NCI-H226 (cell line): Measurements from ENCODE around the gene PFDN1.
A peak's percentile ranks its signal among the peaks of the same experiment; 100 is the strongest.

Source experiments
- DNase-seq: peaks from one replicate; pipeline ENCODE4 v3.0.0-alpha.2; 2015

PFDN1 gene

GRCh38 chr5:140327589-140327988 is 24.7 kb upstream of the PFDN1 start:
- no peak for DNase-seq

DNA sequence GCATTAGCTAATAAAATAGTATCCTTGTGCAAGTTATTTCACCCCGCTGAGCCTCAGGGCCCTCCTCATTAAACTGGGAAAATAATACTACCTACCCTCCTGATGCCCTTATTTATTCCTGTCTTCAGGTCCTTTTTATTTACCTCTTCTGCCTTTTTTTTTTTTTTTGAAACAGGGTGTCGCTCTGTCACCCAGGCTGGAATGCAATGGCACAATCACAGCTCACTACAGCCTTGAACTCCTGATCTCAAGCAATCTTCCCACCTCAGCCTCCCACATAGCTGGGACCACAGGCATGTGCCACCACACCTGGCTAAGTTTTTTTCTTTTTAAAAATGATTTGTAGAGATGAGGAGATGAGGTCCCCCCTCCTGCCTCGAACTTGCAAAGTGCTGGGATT is 22.6 kb upstream of the PFDN1 start:
- DNase-seq: no peak

DNA sequence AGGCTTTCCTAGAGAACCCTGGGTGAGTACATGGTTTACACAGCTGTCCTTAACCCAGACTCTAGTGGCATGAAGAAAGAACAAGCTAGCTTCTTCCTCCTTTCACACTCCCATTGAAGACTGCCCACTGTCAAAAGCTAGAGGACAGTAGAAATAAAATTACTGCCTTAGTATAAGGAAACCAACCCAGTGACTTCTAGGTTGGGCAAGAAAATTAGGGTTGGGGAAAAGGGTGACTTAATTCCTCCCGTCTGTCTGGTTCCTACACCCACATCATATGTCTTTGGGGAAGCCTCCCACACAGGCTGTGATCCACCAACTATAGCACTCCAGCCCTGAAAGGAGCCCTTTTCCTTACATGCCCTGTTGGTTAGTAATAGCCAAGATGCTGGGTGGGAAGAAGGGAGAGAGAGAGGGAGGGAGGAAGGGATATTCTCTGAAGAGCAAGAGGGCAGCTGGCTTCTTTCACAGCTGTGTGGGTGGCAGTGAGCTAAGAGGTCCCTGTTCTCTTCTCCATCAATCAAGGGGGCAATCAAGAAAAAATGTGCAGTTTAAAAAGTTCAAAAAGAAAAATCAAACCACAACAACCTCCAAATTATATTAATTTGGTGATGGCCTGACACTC is 21.8 kb upstream of the PFDN1 start:
- DNase-seq: peak; percentile 85

- no peak for DNase-seq
These were observed 21.2 kb upstream of the PFDN1 start for GRCh38 chr5:140324041-140324600.

DNA sequence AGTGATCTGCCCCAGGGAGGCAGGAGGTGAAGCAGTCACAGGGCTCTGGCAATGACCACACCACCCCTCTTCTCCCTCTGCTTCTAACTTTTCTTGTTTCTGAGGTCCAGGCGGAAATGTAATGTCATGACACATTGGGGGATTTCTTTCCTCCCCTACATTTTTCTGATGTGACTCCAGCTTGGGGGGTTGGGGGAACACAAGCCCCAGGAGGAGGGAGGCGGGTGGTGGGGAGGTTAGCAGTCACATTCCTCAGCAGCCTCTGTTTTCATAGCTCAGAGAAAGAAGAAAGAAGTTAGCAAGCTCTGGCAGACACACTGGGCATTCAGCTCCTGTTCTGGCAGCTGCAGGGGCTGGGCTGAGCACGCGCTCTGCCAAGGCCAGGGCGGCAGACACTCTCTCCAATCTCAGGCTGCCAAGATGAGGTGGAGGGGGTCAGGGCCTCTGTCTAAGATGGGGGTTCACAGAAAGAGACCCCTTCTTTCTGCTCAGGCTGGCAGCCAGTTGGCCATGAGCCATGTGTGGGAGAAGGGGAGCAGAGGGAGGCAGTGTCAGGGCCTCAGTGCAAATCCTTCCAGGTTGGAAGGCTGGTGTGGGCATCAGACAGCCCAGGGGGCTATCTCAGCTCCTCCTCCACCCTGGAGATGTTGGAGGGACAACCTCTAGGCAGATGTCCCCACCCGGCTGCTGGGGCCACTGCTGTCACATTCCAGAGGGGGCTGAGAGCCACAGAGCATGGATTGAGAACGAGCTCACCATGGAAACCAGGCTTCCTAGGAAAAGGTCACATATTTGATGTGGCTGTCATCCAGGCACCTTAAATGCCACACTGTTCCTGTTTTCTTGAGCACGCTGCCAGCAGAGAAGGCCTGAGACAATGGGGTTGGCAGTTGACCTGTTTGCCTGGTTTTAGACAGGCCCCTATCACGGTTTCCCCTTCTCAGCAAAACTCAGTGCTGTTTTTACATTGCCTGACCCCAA is 20.1 kb upstream of the PFDN1 start:
- DNase-seq: peak; percentile 96

GRCh38 chr5:140321796-140322195 is 18.9 kb upstream of the PFDN1 start:
- DNase-seq: no peak

GRCh38 chr5:140319833-140320232 is 16.9 kb upstream of the PFDN1 start:
- DNase-seq: no peak

DNA sequence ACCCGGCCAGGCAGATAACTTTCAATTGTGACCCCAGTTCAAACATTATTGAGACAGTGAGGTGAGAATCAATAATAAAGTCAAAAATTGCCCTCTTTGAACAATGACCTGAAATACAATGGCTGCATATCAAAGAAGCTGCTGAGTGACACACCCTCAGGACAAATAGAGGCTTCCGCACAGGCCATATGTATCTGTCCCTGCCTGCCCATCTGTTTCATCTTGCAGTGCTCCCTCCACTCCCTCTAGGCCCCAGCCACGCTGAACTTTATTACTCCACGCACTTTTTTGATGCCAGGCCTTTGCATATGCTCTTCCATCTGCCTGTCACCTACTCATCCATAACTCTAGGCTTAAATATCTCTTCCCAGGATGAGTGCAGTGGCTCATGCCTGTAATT is 15.9 kb upstream of the PFDN1 start:
- no peak for DNase-seq

DNA sequence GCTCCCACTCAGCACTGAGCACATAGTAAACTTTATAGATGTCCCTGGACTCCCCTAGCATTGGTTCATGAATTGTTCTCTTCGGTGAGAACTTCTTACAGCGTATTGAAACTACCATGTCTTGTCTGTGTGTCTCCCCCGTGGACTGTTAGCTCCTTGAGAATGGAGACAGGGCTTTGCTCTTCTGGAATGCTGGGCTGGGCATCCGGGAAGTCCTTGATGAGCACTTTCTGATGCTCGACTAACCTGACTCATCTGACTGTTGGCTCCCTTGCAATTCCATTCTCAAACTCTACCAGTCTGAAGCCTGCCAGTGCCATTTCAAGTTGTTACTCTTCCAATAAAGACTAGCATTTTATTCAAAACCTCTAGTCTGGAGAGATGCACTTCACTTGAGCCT is 15.0 kb upstream of the PFDN1 start:
- DNase-seq: peak; percentile 87

- no peak for DNase-seq
These were observed 9.9 kb upstream of the PFDN1 start for GRCh38 chr5:140312791-140313189.

GRCh38 chr5:140312067-140312790 is 9.3 kb upstream of the PFDN1 start:
- peak; percentile 73 for DNase-seq

- DNase-seq: peak; percentile 91
These were observed 8.1 kb upstream of the PFDN1 start for GRCh38 chr5:140311011-140311467.

DNA sequence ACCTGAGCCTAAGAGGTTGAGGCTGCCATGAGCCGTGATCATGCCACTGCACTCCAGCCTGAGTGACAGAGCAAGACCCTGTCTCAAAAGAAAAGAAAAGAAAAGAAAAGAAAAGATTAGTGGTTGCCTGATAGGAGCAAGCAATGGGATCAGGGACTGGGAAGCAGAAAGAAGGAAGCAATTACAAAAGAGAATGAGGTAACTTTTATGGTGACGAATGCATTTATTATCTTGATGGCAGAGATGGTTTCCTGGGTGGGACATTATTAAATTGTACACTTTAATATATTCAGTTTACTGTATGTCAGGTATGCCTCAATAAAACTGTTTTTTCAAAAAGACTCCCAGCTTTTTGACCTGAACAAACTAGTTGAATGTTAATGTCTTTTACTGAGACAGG is 7.5 kb upstream of the PFDN1 start:
- no peak for DNase-seq

GRCh38 chr5:140309706-140310249 is 6.9 kb upstream of the PFDN1 start:
- no peak for DNase-seq

GRCh38 chr5:140305471-140305870 is 2.6 kb upstream of the PFDN1 start:
- no peak for DNase-seq

DNA sequence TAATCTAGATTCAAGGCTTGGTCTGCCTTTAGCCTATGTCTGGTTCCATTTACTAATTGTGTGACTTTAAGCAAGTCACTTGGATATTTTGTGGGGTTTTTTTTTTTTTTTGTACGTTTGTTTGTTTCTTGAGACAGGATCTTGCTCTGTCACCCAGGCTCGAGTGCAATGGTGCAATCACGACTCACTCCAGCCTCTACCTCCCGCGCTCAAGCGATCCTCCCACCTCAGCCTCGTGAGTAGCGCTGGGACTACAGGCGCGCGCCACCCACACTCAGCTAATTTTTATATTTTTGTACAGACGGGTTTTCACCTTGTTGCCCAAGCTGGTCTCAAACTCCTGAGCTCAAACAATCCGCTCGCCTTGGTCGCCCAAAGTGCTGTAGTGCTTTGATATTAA is 1.1 kb upstream of the PFDN1 start:
- no peak for DNase-seq

GRCh38 chr5:140301136-140301535 is 1.8 kb downstream of the PFDN1 start:
- no peak for DNase-seq

- no peak for DNase-seq
These were observed 3.8 kb downstream of the PFDN1 start for GRCh38 chr5:140299056-140299455.

GRCh38 chr5:140298183-140298601 is 4.7 kb downstream of the PFDN1 start:
- DNase-seq: peak; percentile 87

DNA sequence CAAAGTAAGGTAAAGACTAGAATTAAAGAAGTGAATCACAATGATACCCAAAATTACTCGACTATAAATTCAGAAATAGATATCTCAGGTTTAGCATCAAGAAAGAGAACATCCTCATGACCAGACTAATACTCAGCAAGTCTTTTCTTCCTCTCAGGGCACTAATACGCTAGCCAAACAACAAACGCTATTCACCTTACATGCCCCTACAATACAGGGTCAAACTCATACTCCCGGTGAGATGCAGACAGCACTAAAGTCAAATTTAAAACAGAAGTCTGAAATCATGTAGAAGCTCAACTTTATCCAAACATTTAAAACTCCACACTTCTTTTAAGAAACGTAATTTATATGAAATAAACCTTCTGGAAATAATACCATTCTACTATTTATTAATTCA is 5.6 kb downstream of the PFDN1 start:
- DNase-seq: no peak

GRCh38 chr5:140296289-140296688 is 6.6 kb downstream of the PFDN1 start:
- DNase-seq: no peak

DNA sequence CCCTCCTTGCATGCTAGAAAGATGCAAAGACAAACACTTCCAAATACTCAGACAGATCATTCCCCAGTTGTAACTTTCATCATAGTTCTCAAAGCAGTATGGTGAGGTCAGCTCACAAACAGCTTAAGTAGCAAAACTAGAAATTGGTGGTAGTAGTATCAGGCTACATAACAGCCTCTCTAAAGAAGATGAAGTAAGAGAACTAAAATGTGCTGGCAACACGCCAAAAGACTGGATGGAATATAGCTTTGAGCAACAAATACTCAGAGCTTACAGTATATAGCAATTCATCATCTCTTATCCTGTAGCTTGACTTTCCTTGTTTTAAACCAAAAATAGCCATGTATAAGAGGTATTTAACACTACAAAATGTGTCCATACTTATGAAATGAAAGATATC is 7.5 kb downstream of the PFDN1 start:
- DNase-seq: peak; percentile 99

DNA sequence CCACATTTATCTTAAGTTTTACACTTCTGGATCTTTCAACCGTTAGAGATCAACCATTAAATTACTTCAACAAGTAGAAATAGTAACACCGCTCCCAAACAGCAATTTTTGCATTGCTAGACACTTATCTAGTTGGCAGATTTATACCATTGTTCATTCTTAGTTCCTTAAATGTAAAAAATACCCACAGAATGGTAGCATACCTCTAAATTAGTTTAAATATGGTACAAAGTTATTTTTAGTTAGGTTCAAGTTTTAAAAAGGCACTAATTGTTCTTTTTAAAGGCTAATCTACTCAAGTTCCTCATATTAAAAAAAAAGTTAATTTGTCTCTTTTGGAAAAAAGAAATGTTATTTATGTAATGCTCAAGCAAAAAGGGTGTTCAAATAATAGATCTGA is 8.1 kb downstream of the PFDN1 start:
- DNase-seq: no peak
